ENCODE measurements around the gene SGTA.

DNA sequence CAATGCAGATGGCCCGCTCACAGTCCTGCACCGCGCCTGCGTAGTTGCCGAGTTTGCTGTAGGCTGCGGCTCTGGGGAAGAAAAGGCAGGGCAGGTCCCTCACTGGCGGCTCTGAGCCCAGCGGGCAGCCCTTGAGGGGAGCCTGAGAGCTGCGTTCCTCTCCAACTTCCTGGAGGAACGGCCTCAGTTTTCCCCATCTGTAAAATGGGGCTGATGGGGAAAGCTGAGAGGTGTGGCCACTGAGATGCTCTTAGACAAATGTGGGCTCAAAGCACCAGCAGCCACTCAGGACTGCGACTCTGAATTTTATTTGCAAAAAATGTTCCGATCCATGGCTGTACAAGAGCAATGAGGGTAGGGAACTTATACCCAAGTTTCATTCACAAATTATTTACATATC, 19.4 kb downstream of the SGTA start:
- TF ChIP-seq, protein P1, sequence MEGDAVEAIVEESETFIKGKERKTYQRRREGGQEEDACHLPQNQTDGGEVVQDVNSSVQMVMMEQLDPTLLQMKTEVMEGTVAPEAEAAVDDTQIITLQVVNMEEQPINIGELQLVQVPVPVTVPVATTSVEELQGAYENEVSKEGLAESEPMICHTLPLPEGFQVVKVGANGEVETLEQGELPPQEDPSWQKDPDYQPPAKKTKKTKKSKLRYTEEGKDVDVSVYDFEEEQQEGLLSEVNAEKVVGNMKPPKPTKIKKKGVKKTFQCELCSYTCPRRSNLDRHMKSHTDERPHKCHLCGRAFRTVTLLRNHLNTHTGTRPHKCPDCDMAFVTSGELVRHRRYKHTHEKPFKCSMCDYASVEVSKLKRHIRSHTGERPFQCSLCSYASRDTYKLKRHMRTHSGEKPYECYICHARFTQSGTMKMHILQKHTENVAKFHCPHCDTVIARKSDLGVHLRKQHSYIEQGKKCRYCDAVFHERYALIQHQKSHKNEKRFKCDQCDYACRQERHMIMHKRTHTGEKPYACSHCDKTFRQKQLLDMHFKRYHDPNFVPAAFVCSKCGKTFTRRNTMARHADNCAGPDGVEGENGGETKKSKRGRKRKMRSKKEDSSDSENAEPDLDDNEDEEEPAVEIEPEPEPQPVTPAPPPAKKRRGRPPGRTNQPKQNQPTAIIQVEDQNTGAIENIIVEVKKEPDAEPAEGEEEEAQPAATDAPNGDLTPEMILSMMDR (tag by site-specific recombination; IDR thresholded peaks at IDR 0.05) = no peak
- no peak for TF ChIP-seq ZNF660 (tag by site-specific recombination; IDR thresholded peaks at IDR 0.05)
- no peak for TF ChIP-seq ZFP3 (tag by site-specific recombination; IDR thresholded peaks at IDR 0.05; ENCODE audit: low read depth)
- no peak for TF ChIP-seq ZNF423 (tag by site-specific recombination; IDR thresholded peaks at IDR 0.05)
